Measurements from ENCODE around the gene DDHD1.
"Not testable (repeated sequence)": the region's sequence is repeated elsewhere in the genome, so short reads cannot be mapped to it uniquely, and the experiment has no call there.

Gene DDHD1

DNA sequence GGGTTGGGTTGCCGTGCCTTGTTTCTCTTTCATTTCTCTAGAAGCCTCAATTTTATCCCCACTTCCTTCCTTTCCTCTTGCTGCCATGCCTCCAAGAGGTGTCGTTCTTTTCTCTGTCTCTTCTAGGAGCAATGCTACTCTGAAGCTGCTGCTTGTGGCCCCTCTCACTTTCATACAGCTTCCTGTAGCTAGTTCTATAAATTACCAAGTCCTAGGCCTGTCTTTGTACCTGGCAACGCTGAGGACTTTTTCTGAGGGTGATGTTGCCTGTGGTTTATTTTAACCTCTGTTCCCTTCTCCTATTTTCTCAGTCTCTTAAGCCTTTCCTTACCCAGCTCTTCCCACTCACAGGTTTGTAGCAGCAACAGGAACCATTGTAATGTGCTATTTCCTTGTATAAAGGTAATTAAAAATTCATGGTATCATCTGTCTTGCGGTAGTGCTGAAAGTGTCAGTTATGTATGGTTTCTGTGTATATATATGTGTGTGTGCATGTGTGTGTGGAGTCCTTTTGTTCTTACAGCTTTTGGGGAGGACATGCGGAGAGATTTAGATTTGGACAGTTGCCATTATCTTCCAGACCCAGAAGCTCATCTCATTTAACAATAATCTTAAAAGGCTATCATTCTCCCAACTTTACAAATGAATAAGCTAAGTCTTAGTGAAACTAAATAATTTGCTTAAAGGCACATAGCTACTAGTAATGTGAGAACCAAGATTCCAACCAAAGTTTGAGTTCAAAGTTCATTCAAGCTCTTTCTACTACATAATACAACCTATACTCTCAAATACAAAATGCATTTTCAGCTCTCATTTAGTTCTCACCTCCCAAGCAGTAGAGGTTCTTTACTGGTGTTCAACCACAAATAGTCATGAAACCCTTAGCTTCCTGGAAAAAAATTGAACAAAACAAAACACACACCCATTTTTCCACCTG, 43.8 kb downstream of the DDHD1 start:
- DNase-seq (ENCODE audit: low read depth in 2 of 2, low spot score in 1 of 2): peak; percentile 12 to 19

DNA sequence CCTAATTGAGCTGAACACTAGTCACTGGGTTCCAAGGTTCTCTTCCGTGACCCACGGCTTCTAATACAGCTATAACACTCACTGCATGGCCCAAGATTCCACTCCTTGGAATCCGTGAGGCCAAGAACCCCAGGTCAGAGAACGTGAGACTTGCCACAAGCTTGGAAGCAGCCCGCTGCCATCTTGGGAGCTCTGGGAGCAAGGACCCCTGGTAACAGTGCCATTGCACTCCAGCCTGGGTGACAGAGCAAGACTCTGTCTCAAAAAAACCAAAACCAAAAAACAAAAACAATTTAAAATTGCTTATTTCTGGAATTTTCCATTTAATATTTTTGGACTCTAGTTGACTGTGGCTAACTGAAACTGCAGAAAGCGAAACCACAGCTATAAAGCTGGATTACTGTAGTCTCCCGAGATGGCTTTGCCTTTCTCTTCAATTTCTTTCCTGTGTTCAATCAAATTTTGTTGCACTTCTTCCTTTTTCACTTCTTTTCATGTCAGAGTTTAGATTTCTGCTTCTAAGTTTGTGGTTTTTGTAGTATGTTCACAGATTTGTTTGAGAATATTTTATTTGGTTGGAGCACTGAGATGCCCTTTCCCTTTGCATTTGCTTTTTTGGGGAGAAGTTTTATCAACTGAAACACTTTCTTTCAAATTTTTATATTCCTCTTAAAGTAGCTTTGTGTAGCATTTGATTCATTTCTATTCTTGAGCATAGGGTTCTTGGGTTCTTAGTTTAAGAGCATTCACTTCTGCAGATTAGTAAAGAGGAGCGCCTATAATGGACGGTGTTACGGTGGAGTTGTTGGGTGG, 44.6 kb downstream of the DDHD1 start:
- no peak for DNase-seq (ENCODE audit: low read depth in 2 of 2, low spot score in 1 of 2)

DNA sequence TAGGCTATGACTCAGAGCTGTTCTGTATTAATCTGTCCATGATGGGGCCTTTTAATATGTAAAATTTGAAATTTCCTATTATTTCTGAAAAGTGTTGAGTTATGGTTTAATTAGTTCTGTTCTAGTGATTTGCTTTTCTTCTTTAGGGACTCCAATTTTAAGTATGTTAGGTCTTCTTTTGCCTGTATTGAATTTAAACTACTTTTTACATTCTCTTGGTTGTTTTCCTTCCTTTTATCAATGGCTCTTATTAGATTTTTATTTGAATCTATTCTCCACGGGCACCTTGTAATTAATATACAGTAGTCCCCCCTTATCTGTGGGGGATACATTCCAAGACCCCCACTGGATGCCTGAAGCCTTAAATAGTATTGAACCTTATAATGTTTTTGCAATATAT, 46.4 kb downstream of the DDHD1 start:
- no peak for DNase-seq (ENCODE audit: low read depth in 2 of 2, low spot score in 1 of 2)

DNA sequence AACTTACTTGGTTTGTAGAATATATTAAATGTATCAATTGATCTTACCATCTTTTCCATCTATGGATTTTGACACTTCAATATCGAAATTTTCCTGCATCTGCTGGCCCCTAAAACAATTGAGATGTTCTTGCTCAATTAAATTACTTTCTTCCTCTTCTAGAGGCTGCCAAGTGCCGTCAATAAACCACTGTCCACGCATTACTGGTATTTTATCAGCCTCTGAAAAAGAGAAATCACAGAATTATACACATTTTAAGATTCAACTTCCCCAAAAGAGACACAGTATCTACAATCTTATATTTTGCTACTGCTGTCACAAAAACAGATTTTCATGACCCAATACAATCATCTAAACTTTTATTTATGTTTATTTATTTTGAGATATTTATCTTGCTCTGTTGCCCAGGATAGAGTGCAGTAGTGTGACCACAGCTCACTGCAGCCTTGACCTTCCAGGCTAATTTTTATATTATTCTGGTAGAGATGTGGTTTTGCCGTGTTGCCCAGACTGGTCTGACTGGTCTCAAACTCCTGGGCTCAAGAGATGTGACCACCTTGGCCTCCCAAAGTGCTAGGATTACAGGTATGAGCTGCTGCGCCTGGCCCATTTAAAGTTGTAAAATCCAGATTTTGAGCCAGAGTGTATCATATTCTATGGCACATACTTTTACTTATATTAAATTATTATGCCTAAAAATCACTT, 49.3 kb downstream of the DDHD1 start:
- DNase-seq (ENCODE audit: low read depth in 2 of 2, low spot score in 1 of 2): no peak

DNA sequence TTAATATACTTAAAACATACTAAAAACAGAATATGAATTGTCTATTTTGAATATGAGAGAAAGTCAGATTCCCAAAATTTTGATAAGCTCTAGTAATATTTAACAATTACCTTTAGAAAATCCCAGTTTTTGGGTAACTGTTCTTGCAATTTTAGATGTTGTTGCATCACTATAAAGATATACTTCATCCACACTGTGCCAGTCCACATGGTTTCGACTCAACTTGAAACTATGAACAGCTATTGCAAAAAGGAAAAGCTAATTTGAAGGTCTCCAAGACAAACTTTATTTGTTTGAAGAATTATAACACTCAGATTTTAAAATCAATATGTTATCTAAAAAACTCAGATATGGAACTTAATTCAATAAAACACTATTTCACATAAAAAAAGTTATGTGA, 59.9 kb downstream of the DDHD1 start:
- no peak for DNase-seq (ENCODE audit: low read depth in 2 of 2, low spot score in 1 of 2)

DNA sequence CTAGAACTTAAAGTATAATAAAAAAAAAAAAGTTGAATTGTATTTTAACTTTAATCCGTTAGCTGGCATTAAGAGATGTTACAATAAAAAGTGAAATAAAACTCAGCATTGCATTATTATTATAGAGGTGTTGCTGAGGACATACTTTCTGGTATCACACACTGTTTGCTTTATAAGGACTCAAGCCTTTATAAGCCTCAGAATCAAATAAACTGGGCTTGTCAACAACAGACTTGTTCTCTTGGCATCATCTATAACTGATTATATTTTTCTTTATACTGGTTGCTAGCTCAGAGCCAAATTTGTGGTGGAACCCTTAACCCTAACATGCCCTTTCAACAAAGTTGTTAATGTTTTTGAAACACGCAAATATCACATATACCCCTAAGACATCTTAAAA, 62.3 kb downstream of the DDHD1 start:
- DNase-seq (ENCODE audit: low read depth in 2 of 2, low spot score in 1 of 2): no peak

DNA sequence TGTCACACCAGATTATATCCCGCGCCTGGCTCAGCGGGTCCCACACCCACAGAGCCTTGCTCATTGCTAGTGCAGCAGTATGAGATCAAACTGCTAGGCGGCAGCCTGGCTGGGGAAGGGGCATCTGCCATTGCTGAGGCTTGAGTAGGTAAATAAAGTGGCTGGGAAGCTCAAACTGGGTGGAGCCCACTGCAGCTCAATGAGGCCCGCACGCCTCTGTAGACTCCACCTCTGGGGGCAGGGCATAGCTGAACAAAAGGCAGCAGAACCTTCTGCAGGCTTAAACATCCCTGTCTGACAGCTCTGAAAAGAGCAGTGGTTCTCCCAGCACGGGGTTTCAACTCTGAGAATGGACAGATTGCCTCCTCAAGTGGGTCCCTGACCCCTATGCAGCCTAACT, 68.2 kb downstream of the DDHD1 start:
- not testable (repeated sequence) for DNase-seq (ENCODE audit: low read depth in 2 of 2, low spot score in 1 of 2)

DNA sequence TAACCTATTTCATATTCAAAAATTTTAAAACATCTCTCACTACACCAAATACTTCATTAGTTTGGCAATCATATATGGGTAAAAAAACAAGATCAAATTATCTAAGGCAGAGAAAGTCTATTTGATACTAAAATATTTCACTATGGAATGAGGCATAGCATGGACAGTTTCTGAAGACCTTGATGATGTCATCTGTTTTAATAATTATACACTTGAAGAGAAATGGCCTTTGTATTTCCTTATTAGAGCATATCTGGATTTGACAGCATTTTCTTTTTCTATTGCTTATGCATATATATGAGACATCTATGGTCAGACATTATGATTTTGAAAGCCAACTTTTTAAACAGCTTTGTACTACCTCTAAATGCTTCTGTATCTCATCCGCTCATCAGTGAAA, 88.6 kb downstream of the DDHD1 start:
- DNase-seq (ENCODE audit: low read depth in 2 of 2, low spot score in 1 of 2): no peak

DNA sequence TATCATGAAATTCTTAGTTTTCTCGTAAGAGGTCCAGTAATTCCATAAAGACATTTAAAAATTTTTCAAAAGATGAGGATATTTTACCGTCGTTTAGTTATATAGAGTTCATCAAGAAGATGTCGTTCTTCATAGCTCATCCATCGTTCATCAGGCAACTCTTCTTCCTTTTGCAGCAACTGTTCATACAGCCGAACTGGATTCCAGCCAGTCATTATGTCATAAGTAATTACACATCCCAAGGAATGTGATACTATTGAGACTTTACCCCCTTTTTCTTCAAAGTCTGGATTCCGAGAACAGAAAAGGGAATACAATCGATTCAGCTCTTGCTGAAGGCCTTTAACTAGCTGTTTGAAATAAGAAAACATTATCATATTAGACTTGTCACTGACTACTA, 90.3 kb downstream of the DDHD1 start:
- DNase-seq (ENCODE audit: low read depth in 2 of 2, low spot score in 1 of 2): no peak

DNA sequence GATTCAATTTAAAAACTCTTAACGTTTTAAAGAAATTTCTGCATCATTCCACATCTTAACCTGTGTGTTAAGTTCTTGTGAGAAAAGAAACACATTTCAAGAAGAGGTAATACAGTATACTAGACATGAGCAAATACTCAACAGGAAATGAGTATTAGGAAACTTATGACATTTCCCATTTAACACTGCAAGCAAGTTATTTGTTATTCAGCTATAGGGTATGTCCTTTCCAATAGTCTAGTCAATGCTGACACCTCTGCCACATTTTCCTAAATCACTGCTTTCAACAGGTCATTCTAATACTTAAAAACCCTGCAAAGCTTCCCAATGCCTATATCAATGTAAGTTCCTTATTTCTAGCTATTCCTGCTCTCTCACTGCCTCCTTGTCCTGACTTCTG, 93.1 kb downstream of the DDHD1 start:
- no peak for DNase-seq (ENCODE audit: low read depth in 2 of 2, low spot score in 1 of 2)

DNA sequence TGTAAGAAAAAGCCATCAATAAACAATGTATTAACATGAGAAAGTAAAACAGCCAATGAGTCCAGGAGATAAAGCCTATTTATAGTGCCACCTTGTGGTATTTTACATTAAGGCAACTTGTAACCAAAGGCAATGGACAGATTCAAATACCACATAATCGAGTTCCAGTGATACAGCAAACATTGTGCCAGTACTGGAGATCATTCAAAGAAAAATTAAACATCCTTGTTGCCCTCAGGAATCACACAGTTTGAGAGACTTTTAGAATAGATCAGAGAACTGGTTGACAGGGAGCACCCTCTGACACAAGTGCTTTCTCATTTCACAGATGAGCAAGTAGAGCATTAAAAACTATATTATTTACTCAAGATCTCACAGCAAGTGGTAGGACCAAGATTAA, 98.1 kb downstream of the DDHD1 start:
- no peak for DNase-seq (ENCODE audit: low read depth in 2 of 2, low spot score in 1 of 2)

DNA sequence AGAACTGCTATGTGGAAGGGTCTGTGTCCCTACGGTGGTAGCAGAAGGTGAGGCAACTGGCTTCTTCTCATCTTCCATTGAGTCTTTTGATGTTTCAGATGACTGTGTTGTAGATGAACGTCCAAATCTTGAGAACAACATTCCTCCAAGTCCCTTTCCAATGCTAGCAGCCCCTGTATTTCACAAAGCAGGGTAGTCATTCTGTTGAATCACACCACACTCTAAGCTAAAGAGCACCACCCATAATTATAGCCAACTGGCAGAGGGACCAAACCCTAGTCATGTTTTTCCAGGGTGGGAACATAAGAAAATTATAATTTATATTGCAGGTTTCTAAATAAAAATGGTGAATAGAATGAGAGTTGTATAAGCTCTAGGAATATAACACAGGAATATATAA, 98.7 kb downstream of the DDHD1 start:
- no peak for DNase-seq (ENCODE audit: low read depth in 2 of 2, low spot score in 1 of 2)

DNA sequence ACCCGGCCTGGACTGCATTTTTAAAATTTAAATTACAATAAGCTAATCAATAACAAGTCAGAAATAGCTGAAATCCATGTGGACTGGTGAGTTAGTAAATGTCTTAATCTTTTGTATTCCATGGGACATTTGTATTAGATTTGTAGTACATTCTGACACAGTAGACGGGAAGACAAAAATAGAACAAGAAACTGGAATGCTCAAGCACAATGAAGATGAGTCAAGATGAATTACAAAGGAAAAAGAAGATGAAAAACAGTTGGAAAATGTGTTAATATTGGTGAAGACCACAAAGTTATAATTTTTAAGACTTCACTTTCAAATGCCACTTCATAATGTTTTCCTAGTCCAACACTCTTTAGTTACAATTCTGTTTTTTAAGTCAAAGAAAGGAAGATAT, 104.5 kb downstream of the DDHD1 start:
- no peak for DNase-seq (ENCODE audit: low read depth in 2 of 2, low spot score in 1 of 2)

DNA sequence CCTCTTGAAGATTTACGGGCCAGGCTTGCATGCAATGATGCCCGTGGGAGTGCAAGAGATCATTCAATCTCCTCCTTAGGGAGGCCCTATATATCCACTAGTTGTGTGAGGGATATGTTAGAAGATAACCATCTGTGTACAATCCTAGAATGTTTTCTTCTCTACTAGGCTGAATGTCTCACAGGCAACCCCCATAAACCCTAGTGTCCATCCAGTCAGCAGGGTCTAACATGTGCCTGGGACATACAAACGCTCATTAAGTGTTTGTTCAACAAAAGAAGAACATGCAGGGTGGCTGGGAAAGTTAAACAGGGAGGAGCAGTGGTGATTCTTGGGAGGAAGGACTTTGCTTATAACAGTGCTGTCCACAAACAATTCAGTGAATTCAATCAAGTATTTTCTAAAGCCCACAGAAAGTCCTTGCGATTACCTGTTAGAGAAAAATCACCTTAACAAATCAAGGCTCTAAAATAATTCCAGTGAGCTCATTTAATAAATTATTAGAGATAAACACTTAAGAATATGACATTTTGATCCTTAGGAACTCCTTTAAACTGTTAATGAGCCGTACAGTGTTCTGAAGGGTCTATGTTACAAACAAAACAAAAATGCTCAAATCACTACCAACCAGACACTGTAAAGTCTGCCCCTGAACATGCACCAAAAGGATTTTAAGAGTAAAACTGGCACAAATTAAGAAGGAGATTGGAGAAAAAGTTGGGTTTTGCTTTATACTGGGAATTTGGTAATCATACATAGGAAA, 105.6 kb downstream of the DDHD1 start:
- no peak for DNase-seq (ENCODE audit: low read depth in 2 of 2, low spot score in 1 of 2)

DNA sequence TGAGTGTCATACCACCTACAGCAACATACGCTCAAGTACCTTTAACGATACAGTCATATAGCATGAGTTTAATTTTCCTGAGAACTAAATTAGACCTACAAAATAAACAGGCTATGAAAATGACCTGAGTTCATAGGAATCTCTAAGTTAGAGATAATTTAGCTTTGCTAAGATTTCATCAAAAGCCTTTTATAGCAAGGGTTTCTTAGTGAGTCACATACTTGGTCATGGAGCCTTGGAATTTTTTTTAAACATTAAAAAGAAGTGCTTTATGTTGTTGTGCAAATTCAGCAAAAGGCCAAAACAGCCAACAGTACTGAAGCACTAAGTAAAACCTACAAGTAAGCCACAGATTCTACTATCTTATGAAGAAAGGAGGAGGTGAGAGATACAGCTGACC, 108.6 kb downstream of the DDHD1 start:
- DNase-seq (ENCODE audit: low read depth in 2 of 2, low spot score in 1 of 2): no peak

DNA sequence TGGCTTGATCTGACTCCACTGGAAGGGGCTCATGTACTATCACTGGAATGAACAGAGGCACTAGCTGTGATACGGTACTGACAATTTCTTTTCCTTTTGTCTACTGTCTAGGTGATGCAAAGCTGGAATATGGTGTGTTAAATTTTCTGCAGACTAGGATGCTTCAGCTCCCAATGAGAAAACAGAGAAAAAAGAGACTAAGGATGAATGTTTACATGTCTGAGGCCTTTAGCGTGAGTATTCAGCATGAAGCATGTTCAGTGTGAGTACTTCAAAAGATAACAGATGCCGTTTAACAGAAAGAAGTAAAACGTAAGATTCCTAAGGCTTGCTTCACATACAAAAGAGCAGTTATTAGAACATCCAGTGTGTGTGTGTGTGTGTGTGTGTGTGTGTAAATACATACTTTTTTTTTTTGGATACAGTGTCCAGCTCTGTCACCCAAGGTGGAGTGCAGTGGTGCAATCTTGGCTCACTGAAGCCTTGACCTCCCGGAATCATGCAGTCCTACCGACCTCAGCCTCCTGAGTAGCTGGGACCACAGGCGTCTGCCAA, 110.0 kb downstream of the DDHD1 start:
- no peak for DNase-seq (ENCODE audit: low read depth in 2 of 2, low spot score in 1 of 2)

DNA sequence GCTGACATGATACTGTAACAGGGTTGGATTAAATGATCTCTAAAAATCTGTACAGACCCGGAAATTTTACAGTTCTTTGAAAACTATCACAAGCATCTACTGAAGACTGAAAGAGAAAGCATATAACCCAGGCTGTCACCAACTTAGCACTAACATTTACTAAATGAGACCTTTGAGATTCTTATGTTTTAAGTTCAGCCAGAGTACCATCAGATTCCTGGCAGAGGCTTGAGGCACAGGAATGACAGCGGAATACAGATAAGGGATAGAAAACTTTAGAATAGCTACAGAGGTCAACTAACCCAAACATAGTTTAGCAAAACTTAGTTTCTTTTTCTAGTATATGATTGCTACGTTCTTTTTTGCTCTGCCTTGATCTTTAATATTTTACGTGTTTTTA, 110.6 kb downstream of the DDHD1 start:
- DNase-seq (ENCODE audit: low read depth in 2 of 2, low spot score in 1 of 2): no peak

DNA sequence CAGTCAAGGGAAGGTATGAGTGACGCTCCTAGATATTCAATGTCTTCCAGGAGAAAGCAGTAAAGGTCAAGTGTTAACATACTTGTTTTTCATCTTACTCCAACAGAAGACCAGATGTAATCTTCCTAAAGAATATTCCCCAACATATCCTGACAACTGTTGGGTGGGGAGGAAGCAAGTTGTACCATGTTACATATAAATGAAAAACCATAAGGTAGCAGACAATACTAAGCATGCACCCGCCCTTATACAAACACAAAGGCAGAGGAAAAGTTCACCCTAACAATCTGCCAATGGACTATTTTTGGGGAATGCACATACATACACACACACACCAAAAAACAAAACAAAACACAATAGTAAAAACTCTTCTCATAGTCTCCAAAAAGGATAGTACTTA, 112.1 kb downstream of the DDHD1 start:
- DNase-seq (ENCODE audit: low read depth in 2 of 2, low spot score in 1 of 2): no peak

DNA sequence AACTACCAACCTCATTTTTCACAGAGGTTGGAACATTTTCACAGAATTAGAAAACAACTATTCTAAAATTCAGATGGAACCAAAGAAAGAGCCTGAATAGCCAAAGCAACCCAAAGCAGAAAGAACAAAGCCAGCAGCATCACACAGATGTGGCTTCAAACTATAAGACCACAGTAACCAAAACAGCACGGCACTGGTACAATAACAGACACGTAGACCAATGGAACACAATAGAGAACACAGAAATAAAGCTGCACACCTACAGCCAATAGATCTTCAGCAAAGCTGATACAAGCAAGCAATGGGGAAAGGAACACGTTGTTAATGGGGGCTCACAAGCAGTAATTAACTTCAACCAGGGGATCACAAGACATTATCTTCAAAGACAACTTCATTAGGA, 114.5 kb downstream of the DDHD1 start:
- DNase-seq (ENCODE audit: low read depth in 2 of 2, low spot score in 1 of 2): no peak

DNA sequence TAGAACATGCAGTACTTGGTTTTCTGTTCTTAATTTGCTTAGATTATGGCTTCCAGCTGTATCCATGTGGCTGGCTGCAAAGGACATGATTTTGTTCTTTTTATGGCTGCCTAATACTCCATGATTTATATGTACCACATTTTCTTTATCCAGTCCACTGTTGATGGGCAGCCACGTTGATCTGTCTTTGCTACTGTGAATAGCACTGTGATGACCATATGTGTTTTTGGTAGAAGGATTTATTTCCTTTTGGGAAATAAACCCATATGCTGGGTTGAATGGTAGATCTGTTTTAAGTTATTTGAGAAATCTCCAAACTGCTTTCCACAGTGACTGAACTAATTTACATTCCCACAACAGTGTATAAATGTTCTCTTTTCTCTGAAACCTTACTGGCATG, 116.1 kb downstream of the DDHD1 start:
- DNase-seq (ENCODE audit: low read depth in 2 of 2, low spot score in 1 of 2): no peak
